Measurements from ENCODE around the gene GPR176. TPM values are rescaled to one million over a fixed set of nuclear protein-coding genes. Genes with fewer than 3 reads are reported as not detected.

The GPR176 gene
- polyA plus RNA-seq, 1 donor from 2014 or later = 8.3 TPM

DNA sequence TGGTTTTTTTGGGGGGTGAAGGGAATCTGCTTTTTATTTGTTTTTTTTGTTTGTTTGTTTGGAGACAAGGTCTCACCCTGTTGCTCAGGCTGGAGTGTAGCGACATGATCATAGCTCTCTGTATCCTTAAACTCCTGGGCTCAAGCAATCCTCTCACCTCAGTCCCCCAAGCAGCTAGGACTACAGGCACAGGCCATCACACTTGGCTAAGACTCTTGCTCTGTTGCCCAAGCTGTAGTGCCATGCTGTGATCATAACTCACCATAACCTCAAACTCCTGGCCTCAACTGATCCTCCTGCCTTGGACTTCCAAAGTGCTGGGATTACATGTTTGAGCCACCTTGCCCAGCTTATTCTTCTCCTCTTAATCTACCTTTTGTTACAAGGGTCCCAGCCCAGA, 31.8 kb downstream of the GPR176 start:
- H3K9me3 ChIP-seq (ENCODE audit: low read length) = no peaks in the 10 kb centered on the region
- no peaks in the 10 kb centered on the region for H4K20me1 ChIP-seq (ENCODE audit: insufficient read depth)
- no peaks in the 10 kb centered on the region for H3F3A ChIP-seq (ENCODE audit: insufficient read depth, low read length, poor library complexity, severe bottlenecking)
- no peaks in the 10 kb centered on the region for H3K79me2 ChIP-seq (replicated peaks; ENCODE audit: insufficient read depth, low read length)
- no peak overlapping the region for H2AFZ ChIP-seq (ENCODE audit: low read depth, low read length)
- no peak for TF ChIP-seq RAD21 (conservative IDR thresholded peaks at IDR 0.05)
- no peak for TF ChIP-seq SMC3 (conservative IDR thresholded peaks at IDR 0.05; ENCODE audit: poor library complexity)
- no peak for TF ChIP-seq EZH2 (IDR thresholded peaks at IDR 0.05; ENCODE audit: borderline replicate concordance, insufficient read depth, low read length, poor library complexity, severe bottlenecking)
- TF ChIP-seq TAF1 (IDR thresholded peaks at IDR 0.05; ENCODE audit: low read depth) = no peak
- TF ChIP-seq, protein P1, sequence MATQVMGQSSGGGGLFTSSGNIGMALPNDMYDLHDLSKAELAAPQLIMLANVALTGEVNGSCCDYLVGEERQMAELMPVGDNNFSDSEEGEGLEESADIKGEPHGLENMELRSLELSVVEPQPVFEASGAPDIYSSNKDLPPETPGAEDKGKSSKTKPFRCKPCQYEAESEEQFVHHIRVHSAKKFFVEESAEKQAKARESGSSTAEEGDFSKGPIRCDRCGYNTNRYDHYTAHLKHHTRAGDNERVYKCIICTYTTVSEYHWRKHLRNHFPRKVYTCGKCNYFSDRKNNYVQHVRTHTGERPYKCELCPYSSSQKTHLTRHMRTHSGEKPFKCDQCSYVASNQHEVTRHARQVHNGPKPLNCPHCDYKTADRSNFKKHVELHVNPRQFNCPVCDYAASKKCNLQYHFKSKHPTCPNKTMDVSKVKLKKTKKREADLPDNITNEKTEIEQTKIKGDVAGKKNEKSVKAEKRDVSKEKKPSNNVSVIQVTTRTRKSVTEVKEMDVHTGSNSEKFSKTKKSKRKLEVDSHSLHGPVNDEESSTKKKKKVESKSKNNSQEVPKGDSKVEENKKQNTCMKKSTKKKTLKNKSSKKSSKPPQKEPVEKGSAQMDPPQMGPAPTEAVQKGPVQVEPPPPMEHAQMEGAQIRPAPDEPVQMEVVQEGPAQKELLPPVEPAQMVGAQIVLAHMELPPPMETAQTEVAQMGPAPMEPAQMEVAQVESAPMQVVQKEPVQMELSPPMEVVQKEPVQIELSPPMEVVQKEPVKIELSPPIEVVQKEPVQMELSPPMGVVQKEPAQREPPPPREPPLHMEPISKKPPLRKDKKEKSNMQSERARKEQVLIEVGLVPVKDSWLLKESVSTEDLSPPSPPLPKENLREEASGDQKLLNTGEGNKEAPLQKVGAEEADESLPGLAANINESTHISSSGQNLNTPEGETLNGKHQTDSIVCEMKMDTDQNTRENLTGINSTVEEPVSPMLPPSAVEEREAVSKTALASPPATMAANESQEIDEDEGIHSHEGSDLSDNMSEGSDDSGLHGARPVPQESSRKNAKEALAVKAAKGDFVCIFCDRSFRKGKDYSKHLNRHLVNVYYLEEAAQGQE (IDR thresholded peaks at IDR 0.05; ENCODE audit: borderline replicate concordance) = no peak
- no peak for TF ChIP-seq MXI1 (conservative IDR thresholded peaks at IDR 0.05; ENCODE audit: poor library complexity, severe bottlenecking)
- TF ChIP-seq EP300 (conservative IDR thresholded peaks at IDR 0.05; ENCODE audit: poor library complexity, severe bottlenecking) = no peak
- TF ChIP-seq, protein P2, sequence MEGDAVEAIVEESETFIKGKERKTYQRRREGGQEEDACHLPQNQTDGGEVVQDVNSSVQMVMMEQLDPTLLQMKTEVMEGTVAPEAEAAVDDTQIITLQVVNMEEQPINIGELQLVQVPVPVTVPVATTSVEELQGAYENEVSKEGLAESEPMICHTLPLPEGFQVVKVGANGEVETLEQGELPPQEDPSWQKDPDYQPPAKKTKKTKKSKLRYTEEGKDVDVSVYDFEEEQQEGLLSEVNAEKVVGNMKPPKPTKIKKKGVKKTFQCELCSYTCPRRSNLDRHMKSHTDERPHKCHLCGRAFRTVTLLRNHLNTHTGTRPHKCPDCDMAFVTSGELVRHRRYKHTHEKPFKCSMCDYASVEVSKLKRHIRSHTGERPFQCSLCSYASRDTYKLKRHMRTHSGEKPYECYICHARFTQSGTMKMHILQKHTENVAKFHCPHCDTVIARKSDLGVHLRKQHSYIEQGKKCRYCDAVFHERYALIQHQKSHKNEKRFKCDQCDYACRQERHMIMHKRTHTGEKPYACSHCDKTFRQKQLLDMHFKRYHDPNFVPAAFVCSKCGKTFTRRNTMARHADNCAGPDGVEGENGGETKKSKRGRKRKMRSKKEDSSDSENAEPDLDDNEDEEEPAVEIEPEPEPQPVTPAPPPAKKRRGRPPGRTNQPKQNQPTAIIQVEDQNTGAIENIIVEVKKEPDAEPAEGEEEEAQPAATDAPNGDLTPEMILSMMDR (IDR thresholded peaks at IDR 0.05; ENCODE audit: poor library complexity, severe bottlenecking) = no peak
- TF ChIP-seq POLR2AphosphoS5 (IDR thresholded peaks at IDR 0.05) = no peak
- H3K27me3 ChIP-seq (ENCODE audit: insufficient read depth, low read depth, low read length) = no peaks in the 10 kb centered on the region
- H3K27ac ChIP-seq (ENCODE audit: low read length) = no peak overlapping the region
- H3K4me2 ChIP-seq (ENCODE audit: low read length) = no peak overlapping the region
- H3K9ac ChIP-seq (ENCODE audit: low read length) = no peak overlapping the region
- no peaks in the 10 kb centered on the region for H3K36me3 ChIP-seq (ENCODE audit: insufficient read depth, low read length)
- no peak overlapping the region for H3K4me3 ChIP-seq (ENCODE audit: low read length)
- no peaks in the 10 kb centered on the region for H3K9me2 ChIP-seq (ENCODE audit: insufficient read depth, low read length)

DNA sequence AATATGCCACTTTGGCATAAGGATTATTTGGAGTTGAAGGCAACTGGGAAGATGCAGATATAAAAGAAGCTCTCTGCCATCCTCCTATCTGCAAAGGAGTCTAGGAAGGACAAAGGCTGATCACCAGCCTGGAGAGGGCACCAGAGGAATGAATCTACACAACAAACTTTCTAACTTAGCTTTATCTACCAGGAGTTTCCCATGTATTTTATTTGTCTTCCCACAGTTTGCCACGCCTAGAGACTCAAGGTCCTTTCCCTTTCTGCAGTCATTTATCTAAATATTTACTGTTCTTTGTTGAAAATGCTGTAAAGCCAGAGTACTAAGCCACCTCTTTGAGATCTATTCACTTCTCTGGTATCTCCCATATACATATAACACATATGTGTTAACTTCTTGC, 32.2 kb downstream of the GPR176 start:
- TF ChIP-seq, protein P2 (IDR thresholded peaks at IDR 0.05; ENCODE audit: poor library complexity, severe bottlenecking) = no peak
- TF ChIP-seq MXI1 (conservative IDR thresholded peaks at IDR 0.05; ENCODE audit: poor library complexity, severe bottlenecking) (no peak), TAF1 (IDR thresholded peaks at IDR 0.05; ENCODE audit: low read depth) (no peak), EP300 (conservative IDR thresholded peaks at IDR 0.05; ENCODE audit: poor library complexity, severe bottlenecking) (no peak), SMC3 (conservative IDR thresholded peaks at IDR 0.05; ENCODE audit: poor library complexity) (no peak), POLR2AphosphoS5 (IDR thresholded peaks at IDR 0.05) (no peak), RAD21 (conservative IDR thresholded peaks at IDR 0.05) (no peak), EZH2 (IDR thresholded peaks at IDR 0.05; ENCODE audit: borderline replicate concordance, insufficient read depth, low read length, poor library complexity, severe bottlenecking) (no peak)
- TF ChIP-seq, protein P1 (IDR thresholded peaks at IDR 0.05; ENCODE audit: borderline replicate concordance) = no peak
- H3K27ac ChIP-seq (ENCODE audit: low read length) = no peak overlapping the region
- H2AFZ ChIP-seq (ENCODE audit: low read depth, low read length) = no peak overlapping the region
- H3K9me3 ChIP-seq (ENCODE audit: low read length) = no peaks in the 10 kb centered on the region
- H3K27me3 ChIP-seq (ENCODE audit: insufficient read depth, low read depth, low read length) = no peaks in the 10 kb centered on the region
- no peaks in the 10 kb centered on the region for H3F3A ChIP-seq (ENCODE audit: insufficient read depth, low read length, poor library complexity, severe bottlenecking)
- no peak overlapping the region for H3K9ac ChIP-seq (ENCODE audit: low read length)
- no peaks in the 10 kb centered on the region for H4K20me1 ChIP-seq (ENCODE audit: insufficient read depth)
- no peaks in the 10 kb centered on the region for H3K9me2 ChIP-seq (ENCODE audit: insufficient read depth, low read length)
- no peak overlapping the region for H3K4me2 ChIP-seq (ENCODE audit: low read length)
- H3K36me3 ChIP-seq (ENCODE audit: insufficient read depth, low read length) = no peaks in the 10 kb centered on the region
- no peaks in the 10 kb centered on the region for H3K79me2 ChIP-seq (replicated peaks; ENCODE audit: insufficient read depth, low read length)
- H3K4me3 ChIP-seq (ENCODE audit: low read length) = no peak overlapping the region
